ENCODE measurements around the gene UST.

- TF ChIP-seq POLR2A (IDR thresholded peaks at IDR 0.05) (no peak), POLR2AphosphoS5 (IDR thresholded peaks at IDR 0.05) (no peak), EP300 (IDR thresholded peaks at IDR 0.05) (no peak)
- TF ChIP-seq, protein P1, sequence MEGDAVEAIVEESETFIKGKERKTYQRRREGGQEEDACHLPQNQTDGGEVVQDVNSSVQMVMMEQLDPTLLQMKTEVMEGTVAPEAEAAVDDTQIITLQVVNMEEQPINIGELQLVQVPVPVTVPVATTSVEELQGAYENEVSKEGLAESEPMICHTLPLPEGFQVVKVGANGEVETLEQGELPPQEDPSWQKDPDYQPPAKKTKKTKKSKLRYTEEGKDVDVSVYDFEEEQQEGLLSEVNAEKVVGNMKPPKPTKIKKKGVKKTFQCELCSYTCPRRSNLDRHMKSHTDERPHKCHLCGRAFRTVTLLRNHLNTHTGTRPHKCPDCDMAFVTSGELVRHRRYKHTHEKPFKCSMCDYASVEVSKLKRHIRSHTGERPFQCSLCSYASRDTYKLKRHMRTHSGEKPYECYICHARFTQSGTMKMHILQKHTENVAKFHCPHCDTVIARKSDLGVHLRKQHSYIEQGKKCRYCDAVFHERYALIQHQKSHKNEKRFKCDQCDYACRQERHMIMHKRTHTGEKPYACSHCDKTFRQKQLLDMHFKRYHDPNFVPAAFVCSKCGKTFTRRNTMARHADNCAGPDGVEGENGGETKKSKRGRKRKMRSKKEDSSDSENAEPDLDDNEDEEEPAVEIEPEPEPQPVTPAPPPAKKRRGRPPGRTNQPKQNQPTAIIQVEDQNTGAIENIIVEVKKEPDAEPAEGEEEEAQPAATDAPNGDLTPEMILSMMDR (IDR thresholded peaks at IDR 0.05) = no peak
These were observed 21.9 kb downstream of the UST start for GRCh38 chr6:148768646-148769270.
